Measurements from ENCODE around the gene ZDHHC14. TPM values are rescaled to one million over a fixed set of nuclear protein-coding genes. Genes with fewer than 3 reads are reported as not detected.

The ZDHHC14 gene
- polyA plus RNA-seq, 2 of the 4 experiments (the other 2 are of a cell fraction) = 2.2 to 2.8 TPM

GRCh38 chr6:157562997-157563396, 182.0 kb downstream of the ZDHHC14 start:
- WGBS (ENCODE audit: missing lambda C conversion rate) = no CpG with 5 or more reads among the region's 11 CpGs
- DNase-seq (ENCODE audit: low read depth in 1 of 2, low spot score in 1 of 2) (no peak), ATAC-seq (no peak), FAIRE-seq (no peak)
- ChIA-PET CTCF (no interaction called here), POLR2A (no interaction called here)
- H3K9me3 ChIP-seq = no peaks in the 10 kb centered on the region
- no peaks in the 10 kb centered on the region for H3K4me1 ChIP-seq
- H3K4me3 ChIP-seq = no peak overlapping the region
- TF ChIP-seq ZFP36 (IDR thresholded peaks at IDR 0.05; ENCODE audit: borderline replicate concordance, partially characterized antibody) (no peak), TP53 (CRISPR knock-in tag; IDR thresholded peaks at IDR 0.05) (no peak), CHD2 (IDR thresholded peaks at IDR 0.05; ENCODE audit: low read length, partially characterized antibody) (no peak), CEBPB (IDR thresholded peaks at IDR 0.05) (no peak), MAX (IDR thresholded peaks at IDR 0.05) (no peak), POLR2A (IDR thresholded peaks at IDR 0.05; ENCODE audit: low read length) (no peak), HOXB13 (CRISPR knock-in tag; IDR thresholded peaks at IDR 0.05; ENCODE audit: low read depth) (no peak), CBX2 (IDR thresholded peaks at IDR 0.05; ENCODE audit: borderline replicate concordance, low read depth) (no peak), KDM1A (IDR thresholded peaks at IDR 0.05; ENCODE audit: low read depth) (no peak), GATA3 (IDR thresholded peaks at IDR 0.05; ENCODE audit: borderline replicate concordance) (no peak), RFX5 (IDR thresholded peaks at IDR 0.05) (no peak), EHF (CRISPR knock-in tag; IDR thresholded peaks at IDR 0.05) (no peak)
- TF ChIP-seq, protein P1, sequence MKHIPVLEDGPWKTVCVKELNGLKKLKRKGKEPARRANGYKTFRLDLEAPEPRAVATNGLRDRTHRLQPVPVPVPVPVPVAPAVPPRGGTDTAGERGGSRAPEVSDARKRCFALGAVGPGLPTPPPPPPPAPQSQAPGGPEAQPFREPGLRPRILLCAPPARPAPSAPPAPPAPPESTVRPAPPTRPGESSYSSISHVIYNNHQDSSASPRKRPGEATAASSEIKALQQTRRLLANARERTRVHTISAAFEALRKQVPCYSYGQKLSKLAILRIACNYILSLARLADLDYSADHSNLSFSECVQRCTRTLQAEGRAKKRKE (CRISPR knock-in tag; IDR thresholded peaks at IDR 0.05; ENCODE audit: low read depth) = no peak
- H3K4me2 ChIP-seq = no peak overlapping the region
- no peak overlapping the region for H3K27ac ChIP-seq

DNA sequence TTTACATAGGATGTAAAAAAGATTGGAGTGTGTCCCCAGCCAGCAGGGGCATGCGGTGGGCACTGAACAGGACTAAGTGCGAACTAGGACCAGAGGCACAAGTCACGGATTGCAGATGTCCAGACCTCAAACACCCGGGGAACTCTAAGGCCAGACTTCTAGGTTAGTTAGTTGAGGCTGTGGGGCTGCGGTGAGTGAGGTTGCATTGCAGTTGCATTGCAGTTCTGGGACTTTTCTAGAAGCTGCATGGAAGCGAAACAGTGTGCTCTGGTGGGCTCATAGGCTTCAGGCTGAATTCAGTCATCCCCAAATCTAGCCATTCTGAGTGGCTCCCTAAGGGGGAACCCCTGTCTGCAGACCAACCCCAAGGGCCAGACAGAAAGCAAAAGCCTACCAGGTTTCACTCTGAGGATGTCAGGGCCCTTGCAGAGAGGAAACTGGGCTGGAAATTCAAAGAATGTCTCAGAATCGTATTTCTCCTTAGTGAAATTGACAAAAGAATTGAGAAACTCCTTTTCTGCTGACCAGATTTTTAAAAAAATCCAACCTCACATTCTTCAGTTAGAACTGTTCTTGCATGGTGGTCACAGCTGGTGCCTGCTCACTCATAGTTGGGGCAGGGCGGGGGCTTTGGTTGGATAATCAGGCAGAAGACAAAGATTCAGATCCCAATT, 182.8 kb downstream of the ZDHHC14 start:
- WGBS (ENCODE audit: missing lambda C conversion rate) = 83% methylated on average over 8 of the region's 8 CpGs
- ChIA-PET CTCF (no interaction called here), POLR2A (no interaction called here)

More for the DNA sequence above, 182.8 kb downstream of the ZDHHC14 start:
- DNase-seq (ENCODE audit: low read depth in 1 of 2, low spot score in 1 of 2) (no peak), ATAC-seq (no peak), FAIRE-seq (no peak)
- Histone ChIP-seq H3K27ac (no peak overlapping the region), H3K4me3 (no peak overlapping the region), H3K4me1 (no peaks in the 10 kb centered on the region), H3K4me2 (no peak overlapping the region), H3K9me3 (no peaks in the 10 kb centered on the region)
- no peak for TF ChIP-seq TFCP2L1 (CRISPR knock-in tag; IDR thresholded peaks at IDR 0.05)
- TF ChIP-seq PHF8 (IDR thresholded peaks at IDR 0.05; ENCODE audit: borderline replicate concordance, low read depth) = no peak
- no peak for TF ChIP-seq NFE2L2 (conservative IDR thresholded peaks at IDR 0.05; ENCODE audit: low read length)
- TF ChIP-seq RFX5 (IDR thresholded peaks at IDR 0.05) = no peak
- no peak for TF ChIP-seq CEBPB (IDR thresholded peaks at IDR 0.05)
- TF ChIP-seq JUN (IDR thresholded peaks at IDR 0.05) = no peak
- no peak for TF ChIP-seq RNF2 (IDR thresholded peaks at IDR 0.05; ENCODE audit: borderline replicate concordance, low read depth)
- TF ChIP-seq, protein P2, sequence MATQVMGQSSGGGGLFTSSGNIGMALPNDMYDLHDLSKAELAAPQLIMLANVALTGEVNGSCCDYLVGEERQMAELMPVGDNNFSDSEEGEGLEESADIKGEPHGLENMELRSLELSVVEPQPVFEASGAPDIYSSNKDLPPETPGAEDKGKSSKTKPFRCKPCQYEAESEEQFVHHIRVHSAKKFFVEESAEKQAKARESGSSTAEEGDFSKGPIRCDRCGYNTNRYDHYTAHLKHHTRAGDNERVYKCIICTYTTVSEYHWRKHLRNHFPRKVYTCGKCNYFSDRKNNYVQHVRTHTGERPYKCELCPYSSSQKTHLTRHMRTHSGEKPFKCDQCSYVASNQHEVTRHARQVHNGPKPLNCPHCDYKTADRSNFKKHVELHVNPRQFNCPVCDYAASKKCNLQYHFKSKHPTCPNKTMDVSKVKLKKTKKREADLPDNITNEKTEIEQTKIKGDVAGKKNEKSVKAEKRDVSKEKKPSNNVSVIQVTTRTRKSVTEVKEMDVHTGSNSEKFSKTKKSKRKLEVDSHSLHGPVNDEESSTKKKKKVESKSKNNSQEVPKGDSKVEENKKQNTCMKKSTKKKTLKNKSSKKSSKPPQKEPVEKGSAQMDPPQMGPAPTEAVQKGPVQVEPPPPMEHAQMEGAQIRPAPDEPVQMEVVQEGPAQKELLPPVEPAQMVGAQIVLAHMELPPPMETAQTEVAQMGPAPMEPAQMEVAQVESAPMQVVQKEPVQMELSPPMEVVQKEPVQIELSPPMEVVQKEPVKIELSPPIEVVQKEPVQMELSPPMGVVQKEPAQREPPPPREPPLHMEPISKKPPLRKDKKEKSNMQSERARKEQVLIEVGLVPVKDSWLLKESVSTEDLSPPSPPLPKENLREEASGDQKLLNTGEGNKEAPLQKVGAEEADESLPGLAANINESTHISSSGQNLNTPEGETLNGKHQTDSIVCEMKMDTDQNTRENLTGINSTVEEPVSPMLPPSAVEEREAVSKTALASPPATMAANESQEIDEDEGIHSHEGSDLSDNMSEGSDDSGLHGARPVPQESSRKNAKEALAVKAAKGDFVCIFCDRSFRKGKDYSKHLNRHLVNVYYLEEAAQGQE (IDR thresholded peaks at IDR 0.05) = no peak
- TF ChIP-seq EHF (CRISPR knock-in tag; IDR thresholded peaks at IDR 0.05) = no peak
- TF ChIP-seq BCL3 (IDR thresholded peaks at IDR 0.05) = no peak
- no peak for TF ChIP-seq HOXA7 (CRISPR knock-in tag; IDR thresholded peaks at IDR 0.05)
- TF ChIP-seq BHLHE40 (IDR thresholded peaks at IDR 0.05; ENCODE audit: low read depth, low read length) = no peak
- TF ChIP-seq MYC (IDR thresholded peaks at IDR 0.05; ENCODE audit: borderline replicate concordance, low read length) = no peak
- no peak for TF ChIP-seq POLR2AphosphoS2 (conservative IDR thresholded peaks at IDR 0.05; ENCODE audit: low read length)
- TF ChIP-seq SREBF2 (IDR thresholded peaks at IDR 0.05) = no peak
- no peak for TF ChIP-seq SMC3 (IDR thresholded peaks at IDR 0.05)
- TF ChIP-seq GATA3 (IDR thresholded peaks at IDR 0.05; ENCODE audit: borderline replicate concordance) = no peak
- TF ChIP-seq FOSL2 (IDR thresholded peaks at IDR 0.05) = no peak
- TF ChIP-seq FOSL2 (CRISPR knock-in tag; IDR thresholded peaks at IDR 0.05) = no peak
- TF ChIP-seq, protein P3, sequence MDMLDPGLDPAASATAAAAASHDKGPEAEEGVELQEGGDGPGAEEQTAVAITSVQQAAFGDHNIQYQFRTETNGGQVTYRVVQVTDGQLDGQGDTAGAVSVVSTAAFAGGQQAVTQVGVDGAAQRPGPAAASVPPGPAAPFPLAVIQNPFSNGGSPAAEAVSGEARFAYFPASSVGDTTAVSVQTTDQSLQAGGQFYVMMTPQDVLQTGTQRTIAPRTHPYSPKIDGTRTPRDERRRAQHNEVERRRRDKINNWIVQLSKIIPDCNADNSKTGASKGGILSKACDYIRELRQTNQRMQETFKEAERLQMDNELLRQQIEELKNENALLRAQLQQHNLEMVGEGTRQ (IDR thresholded peaks at IDR 0.05) = no peak

All from A549 (cell line).